ENCODE results near the gene EPHA7.

The EPHA7 gene

DNA sequence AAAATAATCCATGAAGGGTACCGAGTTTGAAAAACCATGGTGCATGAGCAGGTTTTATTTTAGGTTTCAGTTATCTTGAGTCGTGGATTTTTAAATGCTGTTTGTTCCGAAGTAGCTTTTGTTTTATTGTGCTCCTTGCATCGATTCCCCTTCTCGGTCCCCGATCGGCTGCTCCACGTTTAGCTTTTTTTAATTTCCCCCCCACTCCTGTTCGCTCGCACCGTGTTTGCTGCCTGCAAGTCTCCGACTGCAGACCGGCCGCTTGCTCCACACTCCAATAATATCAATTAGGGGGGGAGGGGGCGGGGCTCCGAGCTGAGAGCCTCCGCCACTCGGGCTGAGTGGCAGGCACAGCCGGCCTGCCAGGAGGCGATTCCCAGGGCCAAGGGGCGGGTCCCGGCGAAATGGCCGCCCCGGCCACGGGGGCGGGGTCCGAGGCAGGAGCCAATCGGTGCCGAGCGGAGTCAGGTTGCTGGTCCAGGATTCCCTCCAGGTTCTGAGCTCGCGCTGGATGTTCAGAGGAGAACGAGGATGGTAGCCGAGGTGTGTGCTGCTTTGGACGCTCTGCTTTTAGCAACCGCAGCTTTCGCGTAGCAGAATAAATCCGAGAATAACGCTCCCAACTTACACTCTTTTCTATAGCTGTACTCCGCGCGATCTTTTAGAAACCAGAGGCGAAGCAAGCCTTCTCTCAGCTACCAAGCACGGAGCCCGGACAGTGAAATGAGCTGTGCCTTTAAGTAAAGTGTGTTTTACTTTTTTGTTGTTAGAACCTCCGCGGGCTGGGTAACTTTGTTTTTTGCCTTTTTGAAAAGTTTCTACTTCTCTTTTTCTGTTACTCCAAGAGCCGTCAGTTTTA, at the start of gene EPHA7:
TSS of gene EPHA7 (minus strand) at position 256 of the 859 bp plus-strand sequence. CDS start at position 38, 218 bp downstream.
- DNase-seq = peak; percentile 99

DNA sequence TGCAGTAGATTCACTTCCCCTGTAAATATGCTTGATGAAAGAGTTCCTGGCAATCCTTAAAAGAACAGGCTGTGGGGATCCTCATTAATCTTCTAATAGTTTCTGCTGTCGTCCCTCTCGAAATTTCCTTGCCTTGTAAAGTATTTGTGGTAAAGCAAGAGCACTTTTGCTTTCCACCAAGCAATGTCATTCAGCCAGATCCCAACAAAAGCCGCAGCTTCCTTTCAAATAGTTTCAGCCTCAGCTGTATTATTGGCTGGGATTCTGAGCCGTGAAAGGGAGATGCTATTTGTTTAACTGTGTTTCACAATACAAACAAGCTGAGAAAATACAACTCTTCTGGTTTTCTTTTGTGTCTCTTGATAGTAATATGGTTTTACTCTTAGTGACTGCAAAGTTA, 48.9 kb upstream of the EPHA7 start:
- peak; percentile 56 for DNase-seq

DNA sequence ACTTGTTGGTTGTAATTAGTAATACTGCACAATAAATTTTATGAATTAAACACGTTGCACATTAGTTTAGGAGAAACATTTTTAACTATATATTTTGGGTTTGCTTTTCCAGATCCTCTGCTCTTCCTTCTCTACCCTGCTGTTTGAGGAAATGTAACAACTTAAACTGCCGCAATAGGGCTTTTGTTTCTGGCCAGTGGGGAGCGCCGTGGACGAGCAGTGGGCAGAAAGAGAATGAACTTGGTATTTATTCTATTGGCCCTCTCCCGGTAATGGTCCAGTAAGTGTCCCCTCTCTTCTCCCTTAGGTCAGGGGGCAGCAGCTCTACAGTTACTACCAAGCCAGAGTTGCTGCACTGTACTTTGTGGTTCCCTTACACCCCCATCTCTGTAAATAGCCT, 35.2 kb upstream of the EPHA7 start:
- DNase-seq = no peak

DNA sequence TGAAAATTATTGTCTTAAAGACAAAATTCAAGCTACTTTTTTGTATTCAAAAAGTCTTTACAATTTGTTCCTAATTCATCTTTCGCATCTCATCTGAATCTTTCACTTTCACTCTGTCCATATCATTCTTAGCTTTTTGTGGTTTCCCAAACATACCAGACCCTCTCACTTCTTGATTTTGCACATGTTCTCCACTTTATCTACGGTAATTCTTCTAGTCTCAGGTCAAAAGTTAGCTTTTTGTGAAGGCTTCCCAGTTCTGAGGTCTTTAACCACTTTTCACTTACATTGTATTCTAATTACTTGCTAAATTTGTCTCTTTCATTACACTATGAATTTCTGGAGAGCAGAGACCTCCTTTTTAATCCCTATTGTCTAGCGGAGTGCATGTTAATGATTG, 34.6 kb upstream of the EPHA7 start:
- no peak for DNase-seq

DNA sequence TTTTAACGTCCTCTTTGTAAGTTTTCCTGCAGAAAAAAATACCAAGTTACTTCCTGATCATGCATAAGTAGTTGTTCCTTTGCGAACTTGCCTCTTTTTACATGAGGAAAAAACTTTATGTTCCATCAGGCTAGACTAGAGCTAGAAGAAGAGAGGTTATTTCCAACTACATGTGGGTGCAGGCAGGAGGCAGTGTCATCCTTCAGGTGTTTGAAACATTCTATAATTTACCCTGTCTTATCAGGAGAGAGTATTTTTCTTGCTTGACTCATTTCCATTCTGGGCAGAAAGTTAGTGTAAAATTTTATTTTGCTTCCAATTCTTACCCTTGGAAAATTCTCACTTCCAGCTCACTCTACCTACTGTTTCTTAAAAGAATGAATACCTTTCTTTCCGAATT, 28.5 kb upstream of the EPHA7 start:
- no peak for DNase-seq

DNA sequence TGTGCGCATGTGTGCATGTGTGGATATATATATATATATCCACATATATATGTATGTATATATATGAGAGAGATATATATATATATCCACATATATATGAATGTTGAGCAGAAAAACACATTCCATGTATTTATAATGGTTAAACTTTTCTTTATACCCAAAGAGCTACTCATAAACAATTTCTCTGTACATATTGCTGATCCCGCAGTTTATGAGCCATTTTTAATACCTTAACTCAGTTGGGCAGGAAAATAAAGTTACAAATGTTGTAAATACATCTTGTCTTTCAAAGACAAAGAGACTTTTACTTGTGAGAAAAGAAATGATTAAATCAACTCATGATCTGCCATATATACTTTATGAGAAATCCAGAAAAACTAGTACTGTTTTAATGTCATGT, 18.1 kb upstream of the EPHA7 start:
- DNase-seq = no peak

DNA sequence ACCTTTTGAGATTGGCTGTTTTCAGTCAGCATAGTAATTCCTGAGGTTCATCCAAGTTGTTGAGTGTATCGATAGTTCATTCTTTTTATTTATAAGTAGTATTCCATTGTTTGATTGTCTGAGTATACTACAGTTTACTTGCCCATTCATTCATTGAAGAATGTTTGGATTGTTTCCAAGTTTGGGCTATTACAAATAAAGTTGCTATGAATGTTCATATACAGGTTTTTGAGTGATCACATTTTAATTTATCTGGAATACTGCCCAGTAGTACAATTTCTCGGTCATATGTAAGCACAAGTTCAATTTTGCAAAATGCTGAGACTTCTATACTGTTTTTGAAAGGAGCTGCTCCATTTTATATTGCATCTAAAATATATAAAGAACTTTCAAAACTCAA, 14.2 kb upstream of the EPHA7 start:
- no peak for DNase-seq

DNA sequence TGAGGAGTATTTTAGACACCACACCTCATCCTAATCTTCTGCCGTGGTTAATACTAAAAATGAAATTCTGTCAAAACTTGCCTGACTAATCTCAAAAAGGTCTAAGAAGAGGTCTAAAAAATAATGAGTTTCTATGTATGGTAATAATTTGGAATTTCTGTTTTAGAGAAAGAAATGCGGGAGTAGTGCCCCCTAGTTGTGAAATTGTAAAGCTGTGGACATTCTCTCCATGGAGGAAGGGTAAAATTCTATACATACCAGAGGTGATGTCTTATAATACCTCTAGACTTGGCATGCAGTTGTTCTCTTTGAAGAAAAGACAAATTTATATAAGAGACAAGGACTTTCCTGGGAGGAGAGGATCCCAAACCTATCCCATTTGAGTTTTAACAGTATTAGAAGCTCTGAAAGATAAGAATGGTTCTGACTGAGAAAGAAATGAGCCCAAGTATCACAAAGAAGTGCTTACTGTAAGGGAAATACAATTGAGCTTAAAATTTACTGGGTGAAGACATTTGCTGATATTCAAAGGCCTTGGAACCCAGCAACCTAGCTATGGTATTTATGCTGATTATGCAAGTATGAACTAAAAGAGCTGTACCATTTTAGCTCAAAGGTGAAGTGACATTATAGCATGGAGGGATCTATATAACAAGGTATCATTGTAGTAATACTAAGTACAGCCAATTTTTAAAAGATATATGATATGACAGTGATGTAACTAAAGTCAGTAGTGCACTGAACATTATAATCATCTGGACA, 5.1 kb upstream of the EPHA7 start:
- DNase-seq = no peak

DNA sequence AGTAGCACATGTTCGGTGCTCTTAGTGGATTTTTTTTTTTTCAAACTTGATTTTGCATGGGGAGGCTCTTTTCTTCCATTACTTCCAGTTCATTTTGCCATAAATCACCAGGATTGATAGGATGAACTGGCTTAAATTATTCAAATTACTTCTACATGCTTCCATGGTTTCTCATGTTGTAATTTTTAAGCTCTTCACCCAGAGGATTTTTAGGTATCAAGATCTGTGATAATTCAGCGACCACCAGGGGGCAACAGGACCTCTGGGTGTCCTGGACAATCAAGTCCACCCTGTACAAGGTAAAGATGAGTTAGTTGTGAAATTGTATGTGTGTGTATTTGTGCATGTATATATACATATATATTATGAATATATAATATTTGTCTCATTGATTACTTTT, 4.2 kb upstream of the EPHA7 start:
- DNase-seq = no peak

DNA sequence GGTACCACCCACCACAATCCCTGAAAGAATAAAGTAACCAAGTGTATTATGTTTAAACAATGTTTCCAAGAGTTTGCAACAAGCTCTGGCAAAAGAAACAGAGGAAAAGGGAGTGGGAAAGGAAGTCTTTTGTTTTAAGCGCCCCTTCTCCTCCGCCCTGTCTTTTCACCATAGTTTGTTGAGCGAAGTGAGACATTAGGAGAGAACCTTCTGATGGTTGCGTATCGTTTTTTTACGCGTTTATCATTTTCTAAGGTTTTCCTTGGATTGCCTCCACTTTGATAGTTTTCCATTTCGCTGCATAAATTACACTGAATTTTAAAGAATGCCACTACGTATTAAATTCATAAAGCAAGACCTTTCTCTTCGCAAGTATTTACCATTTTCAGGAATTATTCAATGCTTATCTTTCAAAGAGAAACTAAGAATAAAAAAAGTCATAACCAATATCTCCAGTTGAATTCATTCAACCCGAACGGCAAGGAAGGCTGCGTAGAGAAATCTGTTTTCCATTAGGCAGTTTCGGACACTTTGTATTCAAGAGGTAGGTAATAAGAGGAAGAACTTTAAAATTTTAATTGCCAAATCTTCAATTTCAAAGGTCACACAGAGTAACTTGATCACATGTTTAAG, 920 bp upstream of the EPHA7 start:
- no peak for DNase-seq

DNA sequence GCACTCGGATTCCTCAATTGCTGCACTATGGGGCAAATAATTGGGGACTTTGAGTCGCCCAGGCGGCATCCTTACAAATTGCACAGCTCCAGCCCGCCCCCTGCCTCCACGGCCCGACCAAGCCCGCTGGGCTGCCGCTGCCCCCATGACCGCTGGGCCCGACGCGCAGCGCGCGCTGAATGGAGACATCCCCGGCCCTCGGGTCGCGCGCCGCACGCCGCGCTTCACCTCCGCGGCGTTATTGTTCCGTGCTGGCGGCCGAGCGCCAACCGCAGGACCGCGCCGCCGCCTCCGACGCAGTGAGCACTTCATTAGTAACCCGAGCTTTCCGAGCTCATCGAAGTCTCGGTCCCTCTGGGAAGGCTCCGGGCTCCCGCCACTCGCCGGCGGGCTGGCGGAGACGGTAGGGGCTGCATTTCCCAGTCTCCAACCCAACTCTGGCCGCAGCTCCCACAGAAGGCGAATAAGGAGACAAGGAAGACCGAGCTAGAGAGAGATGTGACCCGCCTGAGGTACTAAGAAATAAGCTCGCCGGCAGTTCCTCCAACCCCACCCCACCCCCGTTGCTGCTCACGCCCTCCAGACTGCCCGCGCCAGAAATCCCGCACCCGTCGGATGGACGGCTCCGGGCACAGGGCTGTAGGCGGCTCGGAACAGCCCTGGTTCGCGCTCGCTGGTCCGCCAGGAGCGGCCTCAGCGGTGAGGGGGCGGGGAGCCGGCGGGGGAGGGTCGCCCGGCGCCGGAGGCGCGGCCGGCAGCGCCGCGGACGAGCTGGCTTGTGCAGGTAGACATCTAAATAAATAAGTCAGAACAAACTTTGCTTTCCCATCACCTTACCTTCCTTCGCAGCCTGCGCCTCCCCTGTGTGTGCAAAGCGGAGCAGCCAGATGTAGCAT, 703 bp downstream of the EPHA7 start:
- DNase-seq = peak; percentile 78

DNA sequence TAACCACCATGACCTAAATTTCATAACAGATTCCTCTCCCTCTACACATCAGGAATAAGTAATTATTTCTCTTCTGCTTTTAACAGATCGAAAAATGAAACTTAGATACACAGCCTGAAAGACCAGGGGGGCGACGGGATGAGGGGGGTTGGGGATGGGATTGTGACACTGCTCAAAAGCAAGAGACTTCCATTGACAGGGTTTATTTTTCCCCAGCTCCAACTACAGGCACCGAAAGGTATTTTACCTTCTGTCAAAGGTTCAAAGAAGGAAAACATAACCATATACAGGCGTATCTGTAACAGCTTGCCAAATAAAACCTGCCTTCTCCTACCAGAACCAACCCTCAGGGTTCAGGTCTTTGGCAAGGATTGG, 1.3 kb downstream of the EPHA7 start:
- peak; percentile 35 for DNase-seq

DNA sequence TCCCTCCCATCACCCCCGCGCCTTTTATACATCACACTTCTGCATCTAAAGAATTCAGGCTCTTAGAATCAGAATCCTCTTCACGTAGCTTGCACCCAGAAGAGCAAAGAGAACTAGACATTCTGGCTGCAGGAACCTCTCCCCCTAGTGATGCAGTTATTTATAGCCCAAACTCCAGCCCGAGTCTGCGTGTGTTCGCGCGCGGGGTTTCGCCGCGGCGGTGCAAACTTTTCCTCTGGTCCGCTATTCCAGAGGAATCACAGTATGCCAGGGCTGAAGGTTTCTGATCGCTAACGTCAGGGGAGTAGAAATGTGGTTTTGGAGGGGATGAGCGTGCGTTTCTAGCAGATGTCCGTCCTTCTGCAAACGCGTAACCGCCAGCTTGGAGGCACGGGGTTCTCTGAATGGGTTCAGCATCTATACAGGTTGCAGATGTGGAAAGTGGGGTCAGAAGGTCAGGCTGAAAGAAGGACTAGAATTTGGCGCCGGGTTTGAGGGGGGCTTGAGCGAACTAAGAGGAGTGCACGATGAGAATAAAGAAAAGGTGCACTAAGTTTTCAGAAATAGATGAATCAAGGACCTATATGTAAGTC, 1.8 kb downstream of the EPHA7 start:
- no peak for DNase-seq

DNA sequence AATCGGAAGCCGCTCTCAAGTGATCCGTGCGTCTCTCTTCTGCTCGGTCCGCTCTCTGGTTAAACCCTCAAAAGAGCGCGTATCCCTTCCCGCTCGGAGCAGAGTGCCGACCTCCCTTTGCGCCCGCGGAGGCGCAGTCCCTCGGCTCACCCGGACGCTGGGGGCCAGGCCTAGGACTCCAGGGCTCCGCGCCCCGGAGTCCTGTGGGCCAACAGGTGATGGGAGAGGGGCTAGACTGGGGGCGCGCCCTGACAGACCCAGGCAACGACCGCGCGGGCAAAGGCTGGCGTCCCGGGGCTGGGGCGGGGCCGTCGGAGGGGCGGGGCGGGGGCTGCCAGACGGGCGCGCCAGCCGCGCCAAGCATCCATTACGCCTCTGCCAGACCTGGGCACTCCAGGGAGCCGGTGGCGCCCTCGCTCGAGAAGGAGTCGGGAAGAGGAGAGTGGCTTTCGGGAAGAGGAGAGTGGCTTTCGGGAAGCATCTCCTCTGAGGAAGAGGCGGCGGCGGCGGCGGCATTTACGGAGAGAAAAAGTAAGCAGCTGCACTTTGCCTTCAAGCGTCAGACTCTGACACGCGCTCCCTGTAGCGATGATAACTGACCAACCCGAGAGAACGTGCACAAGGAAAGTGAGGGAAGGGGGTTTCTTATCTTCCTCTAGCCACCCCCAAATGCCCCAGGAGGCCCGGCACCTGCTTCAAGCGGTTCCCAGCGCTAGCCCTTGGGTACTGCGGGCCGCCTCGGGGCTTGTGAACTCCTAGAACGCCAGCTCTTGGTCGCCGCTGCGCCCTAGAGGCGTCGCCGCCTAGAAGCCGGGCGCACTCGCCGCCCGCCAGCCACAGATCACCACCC, 2.6 kb downstream of the EPHA7 start:
- peak; percentile 75 for DNase-seq

DNA sequence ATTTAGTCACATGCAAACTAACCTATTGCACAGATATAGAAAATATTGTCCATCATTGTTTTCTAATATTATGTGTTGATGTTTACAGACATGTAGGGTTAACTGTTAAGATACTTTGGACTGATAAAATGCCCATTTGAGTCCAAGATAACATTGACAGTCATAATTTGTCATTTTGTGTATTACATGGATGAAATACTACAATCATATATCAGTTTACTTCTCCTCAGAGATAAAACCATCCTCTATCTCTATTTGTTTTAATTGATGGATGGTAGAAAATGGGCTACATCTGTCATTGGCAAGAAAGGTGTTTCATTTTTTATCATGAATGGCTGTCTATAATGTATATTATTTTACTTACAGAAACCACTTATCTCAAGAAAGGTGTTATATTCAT, 6.2 kb downstream of the EPHA7 start:
- no peak for DNase-seq

DNA sequence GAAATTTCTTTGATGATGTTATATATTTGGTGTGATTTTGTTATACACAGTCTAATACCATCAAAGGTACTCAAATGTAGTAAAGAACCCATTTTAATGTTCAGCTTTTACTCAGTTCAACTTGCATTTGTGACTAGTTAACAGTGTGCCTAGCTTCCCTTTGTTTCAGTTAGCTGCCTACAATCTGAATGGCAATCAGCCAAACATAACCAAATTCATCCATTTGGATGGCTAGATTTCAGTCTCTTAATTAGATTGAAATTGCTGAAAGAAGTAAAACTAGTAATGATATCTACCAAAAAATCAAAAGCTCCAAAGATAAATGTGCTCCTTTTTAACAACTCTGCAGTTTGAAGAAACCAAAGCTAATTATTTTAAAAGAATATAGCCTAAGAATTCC, 6.9 kb downstream of the EPHA7 start:
- no peak for DNase-seq

DNA sequence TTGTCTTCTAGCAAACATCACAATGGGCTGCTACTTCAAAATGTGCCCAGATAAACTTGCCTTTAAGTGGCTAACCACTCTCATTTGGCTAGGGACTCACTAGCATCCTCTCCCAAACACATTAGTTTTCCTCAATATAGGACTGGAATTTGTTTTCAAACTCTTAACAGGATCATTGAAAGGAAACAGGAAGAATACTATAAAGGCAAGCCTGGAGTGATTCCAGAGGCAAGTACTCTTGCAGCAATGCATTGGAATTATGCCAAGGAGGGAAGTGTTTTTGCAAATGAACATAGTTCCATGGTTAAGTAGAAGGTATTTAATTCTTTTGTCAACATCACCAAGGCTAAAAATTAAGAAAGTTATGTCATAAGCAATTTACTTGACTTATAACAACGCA, 12.2 kb downstream of the EPHA7 start:
- DNase-seq = no peak

DNA sequence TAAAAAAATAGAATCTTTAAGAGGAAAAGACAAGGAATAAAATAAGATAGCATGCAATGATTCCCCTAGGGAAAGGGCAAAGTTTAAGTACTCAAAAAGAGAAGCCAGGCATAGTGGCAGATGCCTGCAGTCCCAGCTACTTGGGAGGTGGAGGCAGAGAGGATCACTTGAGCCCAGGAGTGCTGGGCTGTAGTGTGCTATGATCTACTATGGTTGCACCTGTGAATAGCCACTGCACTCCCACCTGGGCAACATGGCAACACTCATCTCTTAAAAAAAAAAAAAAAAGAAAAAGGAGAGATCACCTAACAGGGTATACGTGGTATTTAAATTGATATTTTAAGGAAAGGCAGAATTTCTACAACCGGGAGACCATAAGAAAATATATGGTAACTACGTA, 16.0 kb downstream of the EPHA7 start:
- DNase-seq = no peak

DNA sequence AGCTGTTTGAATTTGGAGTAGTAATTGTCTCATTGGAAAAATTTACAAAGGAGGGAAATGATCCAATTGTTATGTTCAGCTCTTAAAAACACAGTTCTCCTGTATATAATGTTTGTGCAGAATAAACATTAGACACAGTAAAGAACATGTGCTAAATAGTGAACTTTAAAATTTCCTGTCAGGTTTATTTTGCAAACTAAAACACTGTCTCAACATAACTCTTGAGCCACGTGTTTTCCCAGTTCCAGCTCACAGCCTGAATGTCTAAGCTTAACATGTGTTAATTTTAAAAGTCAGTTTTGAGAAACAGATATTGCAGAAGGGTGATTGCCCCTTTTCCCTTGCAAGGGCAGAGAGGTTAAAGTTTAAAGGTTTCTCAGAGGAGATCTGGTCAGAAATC, 20.6 kb downstream of the EPHA7 start:
- DNase-seq = no peak

DNA sequence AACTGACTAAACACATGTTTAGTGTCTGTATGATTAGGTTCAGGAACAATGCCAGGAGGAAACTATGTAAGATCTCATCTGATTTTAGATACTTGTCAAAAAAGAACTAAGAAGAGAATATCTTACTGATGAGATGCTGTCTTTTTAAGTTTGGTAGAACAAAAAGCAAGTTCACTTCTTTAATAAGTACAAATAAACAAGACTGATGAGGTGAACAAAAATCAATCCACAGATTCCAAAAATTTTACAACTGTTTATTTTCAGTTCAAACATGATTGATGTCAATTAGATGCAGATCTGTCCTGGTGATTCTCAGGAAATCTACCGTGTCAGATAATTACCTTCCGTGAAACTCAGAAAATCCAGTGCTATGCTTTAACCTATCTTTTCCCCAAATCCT, 24.9 kb downstream of the EPHA7 start:
- no peak for DNase-seq

DNA sequence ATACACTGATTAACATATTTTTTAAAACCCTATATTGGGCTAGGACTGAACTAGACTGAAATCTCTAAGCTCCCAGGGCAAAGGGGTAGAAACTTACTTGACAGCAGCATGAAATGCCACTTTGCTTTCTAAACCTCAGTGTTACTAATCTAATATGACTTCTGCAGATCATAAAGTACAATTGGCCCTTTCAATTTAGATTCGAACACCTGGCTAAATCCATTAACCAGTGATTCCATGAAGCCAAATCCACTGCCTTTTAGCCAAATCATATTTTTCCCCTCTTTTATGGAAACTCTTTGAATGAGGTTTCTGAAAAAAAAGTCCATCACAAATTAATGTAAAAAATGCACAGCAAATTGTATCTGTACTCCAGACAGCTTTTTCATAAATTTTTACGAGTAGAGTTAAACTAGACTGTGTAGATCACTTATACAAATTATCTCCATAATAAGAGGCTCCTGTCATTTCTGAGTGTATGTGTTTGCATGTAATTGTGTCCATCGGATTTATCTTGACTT, 25.7 kb downstream of the EPHA7 start:
- no peak for DNase-seq

All from left hindlimb (tissue), 1 donor.